Activated CD4-positive, alpha-beta T cell treated with anti-CD3 and anti-CD28 coated beads, Interleukin-2, amount 10 ng/mL, durations not matched to agents 24 days and 14 days (primary cell): ENCODE results near the gene TLE3. TPM values are rescaled to one million over a fixed set of nuclear protein-coding genes. Genes with fewer than 3 reads are reported as not detected.

Source experiments
- DNase-seq: peaks from one replicate; pipeline ENCODE4 v3.0.0; 2022
- H3K27ac Mint-ChIP-seq: one replicate; pipeline ENCODE4 v1.8.0; 2022; ENCODE audit warnings: mild to moderate bottlenecking, mixed read lengths
- H3K27me3 Mint-ChIP-seq: one replicate; pipeline ENCODE4 v1.8.0; 2022; ENCODE audit warnings: mixed read lengths
- H3K36me3 Mint-ChIP-seq: one replicate; pipeline ENCODE4 v1.8.0; 2022; ENCODE audit warnings: low read depth, mild to moderate bottlenecking, mixed read lengths
- H3K4me1 Mint-ChIP-seq: one replicate; pipeline ENCODE4 v1.8.0; 2021; ENCODE audit warnings: mixed read lengths
- H3K4me3 Mint-ChIP-seq: one replicate; pipeline ENCODE4 v1.8.0; 2022; ENCODE audit warnings: mild to moderate bottlenecking, moderate library complexity, mixed read lengths
- H3K9me3 Mint-ChIP-seq: one replicate; pipeline ENCODE4 v1.8.0; 2021; ENCODE audit warnings: mixed read lengths
- intact Hi-C: fragments of 100-400 bp; cut with micrococcal nuclease; formaldehyde crosslinking; loops from one replicate; pipeline ENCODE4 v1.15.1; 2023
- total RNA-seq: library from RNA; stranded (reverse); gene quantifications from 2 replicates; pipeline ENCODE4 v1.2.3, GENCODE V29; 2022

TLE3 gene
- total RNA-seq, 1 donor from 2014 or later, result 111 TPM

- Mint-ChIP-seq H3K27ac (no peak overlapping the region), H3K36me3 (peaks cover 66% of the 10 kb centered on the region), H3K9me3 (no peaks in the 10 kb centered on the region), H3K4me1 (peaks cover 8% of the 10 kb centered on the region), H3K4me3 (no peak overlapping the region), H3K27me3 (no peaks in the 10 kb centered on the region)
- intact Hi-C loops, result no loop called here
- DNase-seq, result no peak
Observed at GRCh38 chr15:70063980-70064379, 33.7 kb downstream of the TLE3 start.

- no peak overlapping the region for H3K4me3 Mint-ChIP-seq
- H3K9me3 Mint-ChIP-seq, result no peaks in the 10 kb centered on the region
- intact Hi-C loops, result no loop called here
- peaks cover 65% of the 10 kb centered on the region for H3K36me3 Mint-ChIP-seq
- no peaks in the 10 kb centered on the region for H3K27me3 Mint-ChIP-seq
- H3K27ac Mint-ChIP-seq, result no peak overlapping the region
- peaks cover 3% of the 10 kb centered on the region for H3K4me1 Mint-ChIP-seq
- no peak for DNase-seq
Observed at GRCh38 chr15:70063261-70063925, 34.3 kb downstream of the TLE3 start.

- H3K9me3 Mint-ChIP-seq, result no peaks in the 10 kb centered on the region
- H3K27ac Mint-ChIP-seq, result no peak overlapping the region
- peaks cover 69% of the 10 kb centered on the region for H3K36me3 Mint-ChIP-seq
- DNase-seq, result no peak
- H3K4me3 Mint-ChIP-seq, result no peak overlapping the region
- no peaks in the 10 kb centered on the region for H3K27me3 Mint-ChIP-seq
- peaks cover 3% of the 10 kb centered on the region for H3K4me1 Mint-ChIP-seq
- intact Hi-C loops, result no loop called here
Observed at GRCh38 chr15:70062321-70062956, 35.3 kb downstream of the TLE3 start.

- Mint-ChIP-seq H3K36me3 (peaks cover 66% of the 10 kb centered on the region), H3K27me3 (no peaks in the 10 kb centered on the region), H3K9me3 (no peaks in the 10 kb centered on the region), H3K4me1 (no peaks in the 10 kb centered on the region), H3K27ac (no peak overlapping the region), H3K4me3 (no peak overlapping the region)
- intact Hi-C loops, result no loop called here
- no peak for DNase-seq
Observed at GRCh38 chr15:70061696-70062270, 35.9 kb downstream of the TLE3 start.

- H3K27ac Mint-ChIP-seq, result no peak overlapping the region
- no peak overlapping the region for H3K4me3 Mint-ChIP-seq
- H3K27me3 Mint-ChIP-seq, result no peaks in the 10 kb centered on the region
- H3K9me3 Mint-ChIP-seq, result no peaks in the 10 kb centered on the region
- intact Hi-C loops, result no loop called here
- no peaks in the 10 kb centered on the region for H3K4me1 Mint-ChIP-seq
- H3K36me3 Mint-ChIP-seq, result peaks cover 63% of the 10 kb centered on the region
- no peak for DNase-seq
Observed at GRCh38 chr15:70060993-70061305, 36.8 kb downstream of the TLE3 start.

- DNase-seq, result no peak
- H3K27ac Mint-ChIP-seq, result no peak overlapping the region
- no peak overlapping the region for H3K4me3 Mint-ChIP-seq
- no peaks in the 10 kb centered on the region for H3K27me3 Mint-ChIP-seq
- no peaks in the 10 kb centered on the region for H3K4me1 Mint-ChIP-seq
- no peaks in the 10 kb centered on the region for H3K9me3 Mint-ChIP-seq
- intact Hi-C loops, result no loop called here
- H3K36me3 Mint-ChIP-seq, result peaks cover 66% of the 10 kb centered on the region
Observed at GRCh38 chr15:70060214-70060992, 37.3 kb downstream of the TLE3 start.

GRCh38 chr15:70059476-70060213 lies 38.1 kb downstream of the TLE3 start:
- no peaks in the 10 kb centered on the region for H3K9me3 Mint-ChIP-seq
- no peaks in the 10 kb centered on the region for H3K27me3 Mint-ChIP-seq
- no peak overlapping the region for H3K4me3 Mint-ChIP-seq
- no peaks in the 10 kb centered on the region for H3K4me1 Mint-ChIP-seq
- peaks cover 69% of the 10 kb centered on the region for H3K36me3 Mint-ChIP-seq
- no peak overlapping the region for H3K27ac Mint-ChIP-seq
- intact Hi-C loops, result no loop called here
- no peak for DNase-seq

- no peaks in the 10 kb centered on the region for H3K27me3 Mint-ChIP-seq
- H3K9me3 Mint-ChIP-seq, result no peaks in the 10 kb centered on the region
- H3K4me1 Mint-ChIP-seq, result no peaks in the 10 kb centered on the region
- no peak for DNase-seq
- no peak overlapping the region for H3K4me3 Mint-ChIP-seq
- peaks cover 73% of the 10 kb centered on the region for H3K36me3 Mint-ChIP-seq
- intact Hi-C loops, result no loop called here
- no peak overlapping the region for H3K27ac Mint-ChIP-seq
Observed at GRCh38 chr15:70058642-70059360, 38.9 kb downstream of the TLE3 start.

- DNase-seq, result no peak
- intact Hi-C loops, result no loop called here
- H3K27ac Mint-ChIP-seq, result no peak overlapping the region
- H3K36me3 Mint-ChIP-seq, result peaks cover 72% of the 10 kb centered on the region
- H3K4me3 Mint-ChIP-seq, result no peak overlapping the region
- no peaks in the 10 kb centered on the region for H3K27me3 Mint-ChIP-seq
- H3K9me3 Mint-ChIP-seq, result no peaks in the 10 kb centered on the region
- no peaks in the 10 kb centered on the region for H3K4me1 Mint-ChIP-seq
Observed at GRCh38 chr15:70057931-70058641, 39.6 kb downstream of the TLE3 start.

GRCh38 chr15:70056091-70056680 lies 41.5 kb downstream of the TLE3 start:
- no peak overlapping the region for H3K27ac Mint-ChIP-seq
- no peaks in the 10 kb centered on the region for H3K4me1 Mint-ChIP-seq
- no peaks in the 10 kb centered on the region for H3K27me3 Mint-ChIP-seq
- no peak for DNase-seq
- H3K36me3 Mint-ChIP-seq, result peaks cover 71% of the 10 kb centered on the region
- no peaks in the 10 kb centered on the region for H3K9me3 Mint-ChIP-seq
- intact Hi-C loops, result no loop called here
- H3K4me3 Mint-ChIP-seq, result no peak overlapping the region

- no peak for DNase-seq
- no peak overlapping the region for H3K27ac Mint-ChIP-seq
- H3K27me3 Mint-ChIP-seq, result no peaks in the 10 kb centered on the region
- no peaks in the 10 kb centered on the region for H3K4me1 Mint-ChIP-seq
- H3K4me3 Mint-ChIP-seq, result no peak overlapping the region
- intact Hi-C loops, result no loop called here
- H3K9me3 Mint-ChIP-seq, result no peaks in the 10 kb centered on the region
- H3K36me3 Mint-ChIP-seq, result peaks cover 72% of the 10 kb centered on the region
Observed at GRCh38 chr15:70055601-70056051, 42.1 kb downstream of the TLE3 start.

- intact Hi-C loops, result no loop called here
- H3K4me3 Mint-ChIP-seq, result no peak overlapping the region
- no peaks in the 10 kb centered on the region for H3K9me3 Mint-ChIP-seq
- H3K27me3 Mint-ChIP-seq, result no peaks in the 10 kb centered on the region
- H3K36me3 Mint-ChIP-seq, result peaks cover 74% of the 10 kb centered on the region
- no peak overlapping the region for H3K27ac Mint-ChIP-seq
- DNase-seq, result no peak
- no peaks in the 10 kb centered on the region for H3K4me1 Mint-ChIP-seq
Observed at GRCh38 chr15:70054884-70055387, 42.8 kb downstream of the TLE3 start.
